OCI-M1 (cell line): ENCODE results near the gene C1orf56.
"Not testable (repeated sequence)": the region's sequence is repeated elsewhere in the genome, so short reads cannot be mapped to it uniquely, and the experiment has no call there.

Source experiments
- DNase-seq: peaks from one replicate; lab custom pipeline; 2025; lab: John Stamatoyannopoulos, UW

C1orf56 gene

DNA sequence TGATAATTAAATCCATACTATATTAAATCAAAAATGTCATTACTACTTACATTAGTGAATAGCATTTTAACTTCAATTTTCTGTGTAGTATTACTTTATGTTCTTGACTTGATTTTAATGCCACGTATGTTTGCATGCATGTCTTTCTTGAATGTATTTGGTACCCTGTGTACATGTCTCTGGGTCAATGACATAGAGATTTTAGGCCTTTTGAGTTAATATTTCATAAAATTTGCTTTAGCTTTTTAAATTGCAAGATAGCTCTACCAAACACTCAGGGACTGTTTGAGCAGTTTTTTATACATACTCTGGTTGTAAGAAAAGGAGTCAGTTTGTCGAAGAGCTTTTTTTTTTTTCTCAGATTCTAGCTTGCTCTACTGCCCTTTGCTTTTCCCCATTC, 14.2 kb downstream of the C1orf56 start:
- no peak for DNase-seq

DNA sequence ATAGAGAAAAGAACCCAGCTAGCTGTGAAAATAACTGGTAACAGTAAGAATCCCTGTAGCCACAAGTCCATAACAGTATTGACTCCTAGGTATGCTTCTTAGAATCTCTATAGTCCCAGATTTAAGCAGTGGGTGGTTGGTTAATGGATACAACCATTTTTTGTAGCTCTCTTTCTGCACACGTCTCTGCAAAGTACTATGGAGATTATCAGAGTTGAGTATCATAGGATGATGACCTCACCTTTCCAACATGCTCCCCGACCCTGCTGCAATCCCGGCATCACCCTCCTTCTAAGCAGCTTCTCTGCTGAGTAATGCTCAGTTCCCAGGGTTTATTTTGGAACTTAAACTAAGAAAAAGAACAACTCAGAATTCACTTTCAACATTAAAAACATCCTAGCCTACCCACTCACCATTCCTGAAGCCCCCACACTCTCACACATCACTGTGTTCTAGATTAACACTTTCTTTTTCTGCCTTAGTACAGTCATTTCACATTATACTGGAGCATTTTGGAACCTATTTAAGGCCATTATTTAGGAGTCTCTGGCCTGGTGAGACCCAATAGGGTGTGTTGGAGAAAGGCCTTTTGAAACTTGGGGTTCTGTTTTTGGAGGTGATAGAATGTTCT, 15.3 kb downstream of the C1orf56 start:
- peak; percentile 75 for DNase-seq

DNA sequence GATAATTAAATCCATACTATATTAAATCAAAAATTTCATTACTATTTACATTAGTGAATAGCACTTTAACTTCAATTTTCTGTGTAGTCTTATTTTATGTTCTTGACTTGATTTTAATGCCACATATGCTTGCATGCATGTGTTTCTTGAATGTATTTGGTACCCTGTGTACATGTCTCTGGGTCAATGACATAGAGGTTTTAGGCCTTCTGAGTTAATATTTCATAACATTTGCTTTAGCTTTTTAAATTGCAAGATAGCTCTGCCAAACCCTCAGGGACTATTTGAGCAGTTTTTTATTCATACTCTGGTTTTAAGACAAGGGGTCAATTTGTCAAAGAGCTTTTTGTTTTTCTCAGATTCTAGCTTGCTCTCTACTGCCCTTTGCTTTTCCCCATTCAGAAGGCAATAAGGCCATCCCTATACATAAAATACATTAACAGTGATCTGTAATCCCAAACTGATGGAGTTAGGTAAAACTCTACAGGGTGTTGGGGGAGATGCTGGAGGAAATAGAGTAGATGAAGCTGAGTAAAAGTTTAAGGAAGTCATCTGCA, 17.6 kb downstream of the C1orf56 start:
- no peak for DNase-seq

DNA sequence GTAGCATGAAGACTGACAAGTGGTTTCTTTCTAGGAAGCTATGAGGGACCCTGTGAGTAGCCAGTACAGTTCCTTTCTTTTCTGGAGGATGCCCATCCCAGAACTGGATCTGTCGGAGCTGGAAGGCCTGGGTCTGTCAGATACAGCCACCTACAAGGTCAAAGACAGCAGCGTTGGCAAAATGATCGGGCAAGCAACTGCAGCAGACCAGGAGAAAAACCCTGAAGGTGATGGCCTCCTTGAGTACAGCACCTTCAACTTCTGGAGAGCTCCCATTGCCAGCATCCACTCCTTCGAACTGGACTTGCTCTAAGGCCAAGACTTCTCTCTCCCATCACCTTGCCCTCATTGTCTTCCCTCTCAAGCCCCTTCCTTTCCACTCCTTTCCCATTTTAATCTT, 19.6 kb downstream of the C1orf56 start:
- DNase-seq: no peak

DNA sequence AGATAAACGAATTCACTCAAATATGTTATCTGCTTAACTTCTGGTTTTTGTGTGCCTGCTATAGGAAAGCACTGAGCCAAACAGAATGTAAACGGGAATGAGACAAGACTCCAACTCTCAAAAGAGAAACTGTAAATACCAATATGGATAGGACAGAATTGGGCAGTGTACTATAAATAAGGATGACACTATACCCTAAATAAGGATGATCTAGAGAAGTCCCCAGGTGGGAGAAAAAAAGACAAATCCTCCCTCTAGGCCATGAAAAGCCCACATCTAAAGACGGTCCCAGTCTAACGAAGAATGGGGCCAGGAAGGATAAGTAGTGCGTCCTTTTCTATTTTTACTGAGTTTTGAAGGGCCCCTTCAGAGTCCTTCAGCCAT, 21.5 kb downstream of the C1orf56 start:
- no peak for DNase-seq

DNA sequence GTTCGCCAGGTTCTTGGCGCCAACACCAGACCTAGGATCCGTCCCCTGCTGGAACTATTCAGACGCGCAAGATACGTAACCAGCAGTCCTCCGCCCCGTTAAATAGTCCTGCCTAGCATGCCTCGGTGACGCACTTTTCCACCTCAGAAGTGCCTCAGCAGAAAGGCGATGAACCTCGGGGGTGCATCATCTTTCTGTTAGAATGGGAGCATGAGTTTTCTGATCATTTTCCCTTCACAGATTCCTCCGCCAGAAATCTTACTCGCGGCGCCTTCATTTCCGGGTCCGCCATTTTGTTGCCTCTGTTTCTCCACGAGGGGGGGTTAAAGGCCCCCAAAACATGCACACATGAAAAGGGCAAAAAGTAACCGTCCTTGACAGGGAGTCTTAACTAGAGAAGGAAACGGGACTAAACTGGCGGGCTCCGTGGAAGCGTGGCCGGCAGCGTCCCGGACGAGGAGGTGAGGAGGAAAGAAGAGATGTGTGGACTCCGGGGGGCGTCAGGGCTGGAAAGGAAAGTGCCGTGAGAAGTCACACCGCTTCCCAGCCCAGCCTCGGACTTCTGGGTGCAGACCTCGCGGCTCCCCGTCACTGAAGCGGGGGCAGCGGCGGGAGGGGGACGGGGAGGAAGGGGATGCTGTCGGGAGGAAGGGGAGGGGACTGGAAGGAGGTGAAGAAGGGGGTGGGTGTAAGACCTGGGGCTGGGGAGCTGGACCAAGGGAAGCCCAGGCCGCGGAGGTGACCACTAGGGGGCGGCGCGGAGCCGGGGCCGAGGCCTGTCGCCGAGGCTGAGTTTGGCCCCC, 23.1 kb downstream of the C1orf56 start, which contains the start of gene GABPB2:
Gene GABPB2, plus strand, starts transcription at position 288 of the 803 bp plus-strand sequence. CDS start 17,429 bp downstream, outside the sequence.
- DNase-seq: peak; percentile 96

DNA sequence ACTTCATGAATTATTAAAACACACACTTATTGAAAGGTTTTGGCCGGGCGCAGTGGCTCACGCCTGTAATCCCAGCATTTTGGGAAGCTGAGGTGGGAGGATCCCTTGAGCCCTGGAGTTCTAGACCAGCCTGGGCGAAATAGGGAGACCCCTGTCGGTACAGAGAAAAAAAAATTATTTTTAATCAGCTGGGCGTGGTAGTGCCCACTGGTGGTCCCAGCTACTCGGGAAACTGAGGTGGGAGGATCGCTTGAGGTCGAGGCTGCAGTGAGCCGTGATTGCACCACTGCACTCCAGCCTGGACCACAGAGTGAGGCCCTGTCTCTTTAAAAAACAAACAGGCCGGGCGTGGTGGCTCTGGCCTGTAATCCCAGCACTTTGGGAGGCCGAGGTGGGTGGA, 24.7 kb downstream of the C1orf56 start:
- no peak for DNase-seq

DNA sequence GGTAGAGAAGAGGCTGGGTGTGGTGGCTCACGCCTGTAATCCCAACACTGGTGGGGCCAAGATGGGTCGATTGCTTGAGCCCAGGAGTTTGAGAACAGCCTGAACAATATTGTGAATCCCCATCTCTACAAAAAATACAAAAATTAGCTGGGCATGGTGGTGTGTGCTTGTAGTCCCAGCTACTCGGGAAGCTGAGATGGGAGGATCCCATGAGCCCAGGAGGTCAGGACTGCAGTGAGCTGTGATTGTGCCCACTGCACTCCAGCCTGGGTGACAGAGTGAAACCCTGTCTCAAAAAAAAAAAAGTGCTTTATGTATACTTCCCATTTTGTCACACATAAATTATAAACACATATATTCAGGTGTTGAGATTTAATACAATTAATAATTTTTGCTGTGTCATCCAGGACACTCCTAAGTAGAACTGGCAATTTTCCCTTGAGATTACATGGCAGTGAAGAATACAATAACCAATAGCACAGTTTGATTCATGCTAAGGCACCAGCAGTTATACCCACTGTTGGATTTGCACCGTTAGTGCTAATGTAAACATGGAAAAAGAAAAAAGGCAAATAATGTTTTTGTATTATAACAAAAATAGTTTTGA, 38.5 kb downstream of the C1orf56 start:
- no peak for DNase-seq

DNA sequence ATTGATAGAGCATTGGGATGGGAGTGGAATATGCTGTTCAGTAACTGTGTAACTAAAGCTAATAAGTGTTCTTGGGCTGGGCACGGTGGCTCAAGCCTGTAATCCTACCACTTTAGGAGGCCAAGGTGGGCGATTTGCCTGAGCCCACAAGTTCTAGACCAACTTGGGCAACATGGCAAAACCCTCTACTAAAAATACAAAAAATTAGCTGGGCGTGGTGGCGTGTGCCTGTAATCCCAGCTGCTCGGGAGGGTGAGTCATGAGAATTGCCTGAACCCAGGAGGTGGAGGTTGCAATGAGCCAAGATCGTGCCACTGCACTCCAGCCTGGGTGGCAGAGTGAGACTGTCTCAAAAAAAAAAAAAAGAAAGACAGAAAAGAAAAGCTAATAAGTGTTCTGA, 49.9 kb downstream of the C1orf56 start:
- DNase-seq: not testable (repeated sequence)

DNA sequence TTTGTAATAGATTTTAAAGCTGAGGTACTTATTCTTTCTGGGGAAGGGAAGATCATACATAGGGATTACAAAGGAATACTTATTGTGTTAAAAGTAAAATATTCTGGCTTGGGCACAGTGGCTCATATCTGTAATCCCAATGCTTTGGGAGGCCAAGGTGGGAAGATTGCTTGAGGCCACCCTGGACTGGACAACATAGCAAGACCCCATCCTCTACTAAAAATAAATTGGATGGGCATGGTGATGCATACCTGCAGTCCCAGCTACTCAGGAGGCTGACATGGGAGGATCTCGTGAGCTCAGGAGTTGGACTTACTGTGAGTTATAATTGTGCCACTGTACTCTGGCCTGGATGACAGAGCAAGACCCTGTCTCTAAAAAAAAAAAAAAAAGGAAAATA, 50.6 kb downstream of the C1orf56 start:
- no peak for DNase-seq
